22Rv1 (cell line): Measurements from ENCODE around the gene CTDP1.

ENCODE experiments used
- H3K27ac ChIP-seq: fragments of 450-650 bp; 2 replicates; pipeline ENCODE4 v1.5.1; 2017
- CTCF ChIP-seq: fragments of 450-650 bp; IDR thresholded peaks from 2 replicates; pipeline ENCODE4 v1.5.1; 2017; ENCODE audit warnings: mild to moderate bottlenecking
- ZFX ChIP-seq: fragments of 450-650 bp; IDR thresholded peaks from 2 replicates; pipeline ENCODE4 v1.6.1; 2017; ENCODE audit warnings: antibody characterized with exemption, borderline replicate concordance

Gene CTDP1

GRCh38 chr18:79779021-79779699, 99.6 kb downstream of the CTDP1 start:
- TF ChIP-seq CTCF: no peak
- H3K27ac ChIP-seq: no peak overlapping the region

- TF ChIP-seq CTCF (no peak), ZFX (no peak)
These were observed 100.1 kb downstream of the CTDP1 start for GRCh38 chr18:79779700-79780190.

GRCh38 chr18:79780547-79780946, 100.9 kb downstream of the CTDP1 start:
- H3K27ac ChIP-seq: no peak overlapping the region
- TF ChIP-seq CTCF (no peak), ZFX (no peak)

More at GRCh38 chr18:79779700-79780190, 100.1 kb downstream of the CTDP1 start:
- H3K27ac ChIP-seq: no peak overlapping the region

- TF ChIP-seq ZFX (no peak), CTCF (no peak)
- no peak overlapping the region for H3K27ac ChIP-seq
These were observed 101.8 kb downstream of the CTDP1 start for GRCh38 chr18:79781331-79781941.

GRCh38 chr18:79782566-79783308, 103.1 kb downstream of the CTDP1 start:
- TF ChIP-seq ZFX (no peak), CTCF (peak; percentile 44)
- H3K27ac ChIP-seq: no peak overlapping the region

- no peak overlapping the region for H3K27ac ChIP-seq
These were observed 104.7 kb downstream of the CTDP1 start for GRCh38 chr18:79784071-79784913.

More at GRCh38 chr18:79784071-79784913, 104.7 kb downstream of the CTDP1 start:
- no peak for TF ChIP-seq CTCF
- no peak for TF ChIP-seq ZFX
